SK-N-SH (cell line): ENCODE measurements around the gene ZNF407. TPM values are rescaled to one million over a fixed set of nuclear protein-coding genes. Genes with fewer than 3 reads are reported as not detected.

Source experiments
- CTCF ChIA-PET: fragments of 300-600, 350-600 bp; formaldehyde crosslinking; extraction: SDS; loops from one replicate; lab custom pipeline; 2021; lab: Yijun Ruan, JAX
- POLR2A ChIA-PET: fragments of 350-600 bp; sonication (Branson Sonifier 250); formaldehyde crosslinking; extraction: SDS; loops from one replicate; lab custom pipeline; 2020; ENCODE audit warnings: antibody characterized with exemption, inconsistent platforms; lab: Yijun Ruan, JAX
- DNase-seq: peaks from one replicate; pipeline ENCODE4 v3.0.0; 2012
- H2AFZ ChIP-seq: fragments of 200-600 bp; sonication (generic); 2 replicates; pipeline ENCODE4 v1.8.1; 2016; ENCODE audit warnings: antibody characterized with exemption, mild to moderate bottlenecking, low read depth
- H3F3A ChIP-seq: fragments of 200-600 bp; sonication (generic); replicated peaks from 2 replicates; pipeline ENCODE3; 2016; ENCODE audit warnings: antibody characterized with exemption, mild to moderate bottlenecking; ENCODE audit not compliant: insufficient read depth
- H3K27ac ChIP-seq, 2 experiments: fragments of 200-500 bp in 1 of 2; fragments of 200-600 bp in 1 of 2; sonication (Bioruptor generic) in 1 of 2; sonication (generic), shearing (Covaris generic) in 1 of 2; 2 replicates each; pipeline versions ENCODE4 v1.5.1 to v1.6.1; 2014 to 2016; ENCODE audit warnings: low read depth in 2 of 2, inconsistent platforms in 1 of 2, low read length in 1 of 2, mild to moderate bottlenecking in 1 of 2, mixed read lengths in 1 of 2
- H3K27me3 ChIP-seq: fragments of 200-600 bp; sonication (generic), shearing (Covaris generic); 2 replicates; pipeline ENCODE4 v1.6.1; 2016; ENCODE audit warnings: mixed run types; ENCODE audit not compliant: insufficient read depth
- H3K36me3 ChIP-seq, 2 experiments: fragments of 200-500 bp in 1 of 2; fragments of 200-600 bp in 1 of 2; sonication (Bioruptor generic) in 1 of 2; sonication (generic) in 1 of 2; replicated peaks in 1 of 2; 2 replicates each; pipeline versions ENCODE3 to v1.5.1; 2014 to 2016; ENCODE audit warnings: low read length in 1 of 2, mild to moderate bottlenecking in 1 of 2; ENCODE audit not compliant: insufficient read depth in 2 of 2, control insufficient read depth in 1 of 2
- H3K4me1 ChIP-seq, 2 experiments: fragments of 200-500 bp in 1 of 2; fragments of 200-600 bp in 1 of 2; sonication (Bioruptor generic) in 1 of 2; sonication (generic), shearing (Covaris generic) in 1 of 2; 2 replicates each; pipeline versions ENCODE4 v1.5.1 to v1.6.1; 2014 to 2016; ENCODE audit warnings: low read depth in 1 of 2, low read length in 1 of 2, mixed run types in 1 of 2; ENCODE audit not compliant: insufficient read depth in 2 of 2, control insufficient read depth in 1 of 2
- H3K4me2 ChIP-seq: fragments of 200-600 bp; sonication (generic), shearing (Covaris generic); 2 replicates; pipeline ENCODE4 v1.6.1; 2017; ENCODE audit warnings: mixed run types
- H3K4me3 ChIP-seq, 2 experiments: fragments of 200-500 bp in 1 of 2; fragments of 200-600 bp in 1 of 2; sonication (Bioruptor generic) in 1 of 2; sonication (generic), shearing (Covaris generic) in 1 of 2; 2 replicates each; pipeline versions ENCODE4 v1.5.1 to v1.8.1; 2014 to 2016; ENCODE audit warnings: low read depth in 2 of 2, inconsistent platforms in 1 of 2, low read length in 1 of 2, mild to moderate bottlenecking in 1 of 2, mixed read lengths in 1 of 2, moderate library complexity in 1 of 2
- H3K79me2 ChIP-seq: fragments of 200-600 bp; sonication (generic); 2 replicates; pipeline ENCODE4 v1.8.1; 2017; ENCODE audit warnings: mild to moderate bottlenecking; ENCODE audit not compliant: insufficient read depth
- H3K9ac ChIP-seq: fragments of 200-600 bp; sonication (generic); 2 replicates; pipeline ENCODE4 v1.6.1; 2017; ENCODE audit warnings: mixed run types
- H3K9me2 ChIP-seq: fragments of 200-600 bp; sonication (generic); 2 replicates; pipeline ENCODE4 v1.6.1; 2017; ENCODE audit warnings: mixed run types
- H3K9me3 ChIP-seq: fragments of 200-600 bp; sonication (generic); 2 replicates; pipeline ENCODE4 v1.6.1; 2017; ENCODE audit warnings: mixed run types, mild to moderate bottlenecking, moderate library complexity
- H4K20me1 ChIP-seq: fragments of 200-600 bp; sonication (generic); 2 replicates; pipeline ENCODE4 v1.6.1; 2017; ENCODE audit warnings: mild to moderate bottlenecking, mixed run types; ENCODE audit not compliant: insufficient read depth
- ELF1 ChIP-seq: IDR thresholded peaks from 2 replicates; pipeline ENCODE4 v1.4.0; 2012
- EP300 ChIP-seq, 2 experiments: IDR thresholded peaks; 2 replicates each; pipeline versions ENCODE4 v1.4.0 to v1.6.1; 2012; ENCODE audit warnings: borderline replicate concordance in 1 of 2, low read depth in 1 of 2, low read length in 1 of 2
- EZH2phosphoT487 ChIP-seq: fragments of 200-600 bp; sonication (generic); IDR thresholded peaks from 2 replicates; pipeline ENCODE4 v1.6.1; 2017; ENCODE audit warnings: low read depth, mixed run types, mild to moderate bottlenecking, antibody characterized with exemption, moderate library complexity, borderline replicate concordance
- FOSL2 ChIP-seq: IDR thresholded peaks from 2 replicates; pipeline ENCODE4 v1.4.0; 2012; ENCODE audit warnings: low read depth, mild to moderate bottlenecking, moderate library complexity, borderline replicate concordance
- FOXJ3 ChIP-seq: sonication (generic); formaldehyde crosslinking; IDR thresholded peaks from 2 replicates; pipeline ENCODE4 v1.5.1; 2020; ENCODE audit warnings: mild to moderate bottlenecking, missing genetic modification reagents
- GATA2 ChIP-seq: sonication (generic); formaldehyde crosslinking; IDR thresholded peaks from 2 replicates; pipeline ENCODE4 v1.5.0; 2020; ENCODE audit warnings: mild to moderate bottlenecking, missing genetic modification reagents
- JUND ChIP-seq: IDR thresholded peaks from 2 replicates; pipeline ENCODE4 v1.4.0; 2012
- MAX ChIP-seq: IDR thresholded peaks from 2 replicates; pipeline ENCODE4 v1.4.0; 2012; ENCODE audit warnings: low read depth
- MEF2A ChIP-seq: IDR thresholded peaks from 2 replicates; pipeline ENCODE4 v1.4.0; 2012; ENCODE audit warnings: low read depth, borderline replicate concordance
- MXI1 ChIP-seq: IDR thresholded peaks from 2 replicates; pipeline ENCODE4 v1.6.1; 2012; ENCODE audit warnings: mild to moderate bottlenecking, low read depth, low read length, improper control_type of control experiment
- NFIC ChIP-seq: IDR thresholded peaks from 2 replicates; pipeline ENCODE4 v1.4.0; 2012; ENCODE audit warnings: borderline replicate concordance
- NRF1 ChIP-seq: IDR thresholded peaks from 2 replicates; pipeline ENCODE4 v1.6.1; 2012; ENCODE audit warnings: low read depth, mild to moderate bottlenecking, low read length
- POLR2AphosphoS5 ChIP-seq: IDR thresholded peaks from 2 replicates; pipeline ENCODE4 v1.6.1; 2012; ENCODE audit warnings: low read depth, low read length
- RAD21 ChIP-seq: IDR thresholded peaks from 2 replicates; pipeline ENCODE4 v1.6.1; 2012; ENCODE audit warnings: mild to moderate bottlenecking, low read length
- RCOR1 ChIP-seq: fragments of 150-350 bp; IDR thresholded peaks from 2 replicates; pipeline ENCODE4 v1.6.1; 2017; ENCODE audit warnings: antibody characterized with exemption, low read length
- REST ChIP-seq: IDR thresholded peaks from 2 replicates; pipeline ENCODE4 v1.6.1; 2012; ENCODE audit warnings: mild to moderate bottlenecking, low read depth, low read length, moderate library complexity
- RFX5 ChIP-seq: IDR thresholded peaks from 2 replicates; pipeline ENCODE4 v1.6.1; 2012; ENCODE audit warnings: mild to moderate bottlenecking, improper control_type of control experiment, low read length
- SMC3 ChIP-seq: IDR thresholded peaks from 2 replicates; pipeline ENCODE4 v1.6.1; 2012; ENCODE audit warnings: low read depth, low read length, improper control_type of control experiment
- TAF1 ChIP-seq: IDR thresholded peaks from 2 replicates; pipeline ENCODE4 v1.6.1; 2012; ENCODE audit warnings: low read depth, mild to moderate bottlenecking, low read length, moderate library complexity, borderline replicate concordance
- TEAD4 ChIP-seq: IDR thresholded peaks from 2 replicates; pipeline ENCODE4 v1.4.0; 2012; ENCODE audit warnings: mild to moderate bottlenecking, borderline replicate concordance; ENCODE audit not compliant: insufficient read depth
- WGBS: methylation state at CpG from one replicate; pipeline ENCODE4 v1.1.6; 2017; ENCODE audit warnings: low lambda C conversion rate; 5-methylcytosine and 5-hydroxymethylcytosine counted together
- polyA plus RNA-seq, 3 experiments: library from polyadenylated mRNA; depleted of rRNA; stranded (reverse); fragments of >200 nt; gene quantifications; 2 replicates each; pipeline ENCODE4 v1.2.3, GENCODE V29; 2012

The ZNF407 gene
- polyA plus RNA-seq, 1 of the 3 experiments (the other 2 are of a cell fraction), result 2.6 TPM

GRCh38 chr18:75070625-75071483 is 473.2 kb downstream of the ZNF407 start (continued):
- TF ChIP-seq RFX5, result no peak
- no peak for TF ChIP-seq MEF2A
- peak; percentile 71 for TF ChIP-seq MAX
- TF ChIP-seq NFIC, result no peak
- no peak for TF ChIP-seq GATA2 (CRISPR knock-in tag)
- peak; percentile 70 for TF ChIP-seq JUND
- no peak for TF ChIP-seq TEAD4
- TF ChIP-seq FOXJ3 (CRISPR knock-in tag), result no peak
- TF ChIP-seq ELF1, result no peak
- TF ChIP-seq MXI1, result no peak
- peak in 1 of 2 experiments; percentile 32; a peak in 1 of 4 replicates for TF ChIP-seq EP300 (IDR thresholded peaks at IDR 0.05; ENCODE audit: borderline replicate concordance in 1 of 2, low read depth in 1 of 2, low read length in 1 of 2)
- no peak for TF ChIP-seq REST
- no peak for TF ChIP-seq NRF1
- TF ChIP-seq POLR2AphosphoS5, result peak; percentile 48; the same call in 1 of the 2 replicates
- no peak for TF ChIP-seq TAF1
- peak; percentile 90 for TF ChIP-seq FOSL2
- TF ChIP-seq RCOR1, result no peak

GRCh38 chr18:75071484-75071785 is 473.8 kb downstream of the ZNF407 start:
- no peaks in the 10 kb centered on the region for H3K9me3 ChIP-seq
- peak overlapping the region; percentile 72 for H2AFZ ChIP-seq
- peaks cover 5 to 10% of the 10 kb centered on the region in 2 experiments; a peak in 2 of 4 replicates for H3K4me1 ChIP-seq
- H3K27ac ChIP-seq, result peak overlapping the region in 1 of 2 experiments; percentile 68; a peak in 1 of 4 replicates
- ChIA-PET CTCF (no interaction called here), POLR2A (no interaction called here)
- TF ChIP-seq SMC3, result no peak
- no peak for TF ChIP-seq GATA2 (CRISPR knock-in tag)
- TF ChIP-seq RAD21, result no peak
- TF ChIP-seq FOSL2, result no peak
- no peak for TF ChIP-seq EZH2phosphoT487
- H3F3A ChIP-seq, result peaks cover 4% of the 10 kb centered on the region
- H3K4me2 ChIP-seq, result peak overlapping the region; percentile 70
- no peaks in the 10 kb centered on the region for H3K36me3 ChIP-seq
- no peaks in the 10 kb centered on the region for H3K27me3 ChIP-seq
- WGBS, result 96% methylated on average over 8 of the region's 9 CpGs
- H4K20me1 ChIP-seq, result no peaks in the 10 kb centered on the region
- no peaks in the 10 kb centered on the region for H3K79me2 ChIP-seq
- no peak overlapping the region; the same call in 1 of the 2 replicates for H3K9ac ChIP-seq
- DNase-seq, result no peak
- no peaks in the 10 kb centered on the region for H3K9me2 ChIP-seq
- peak overlapping the region in 1 of 2 experiments; percentile 11; a peak in 1 of 4 replicates for H3K4me3 ChIP-seq
